OCI-LY3 (cell line): Measurements from ENCODE around the gene MAML2.

ENCODE experiments used
- H2AFZ ChIP-seq: fragments of 200-600, 300-600 bp; shearing (Covaris generic); 2 replicates; pipeline ENCODE4 v1.6.0; 2014; ENCODE audit warnings: antibody characterized with exemption, low read depth, low read length
- H3K27ac ChIP-seq: fragments of 200-600, 300-600 bp; sonication (generic); 2 replicates; pipeline ENCODE4 v1.5.1; 2014; ENCODE audit warnings: mild to moderate bottlenecking, low read length, moderate library complexity, mixed read lengths
- H3K27me3 ChIP-seq: fragments of 200-600, 300-600 bp; sonication (generic); 2 replicates; pipeline ENCODE4 v1.6.1; 2014; ENCODE audit warnings: low read depth, low read length, mixed read lengths
- H3K36me3 ChIP-seq: fragments of 200-600, 300-600 bp; sonication (generic); replicated peaks from 2 replicates; pipeline ENCODE3; 2014; ENCODE audit warnings: low read depth, low read length, mixed read lengths
- H3K4me1 ChIP-seq: fragments of 300-600, 200-600 bp; sonication (generic); 2 replicates; pipeline ENCODE4 v1.6.1; 2014; ENCODE audit warnings: low read length, mixed read lengths
- H3K4me2 ChIP-seq: fragments of 200-600, 300-600 bp; sonication (generic); 2 replicates; pipeline ENCODE4 v1.6.1; 2014; ENCODE audit warnings: low read length, mixed read lengths
- H3K4me3 ChIP-seq: fragments of 300-600, 200-600 bp; sonication (generic); 2 replicates; pipeline ENCODE4 v1.5.1; 2014; ENCODE audit warnings: antibody characterized with exemption, mild to moderate bottlenecking, low read length, moderate library complexity
- H3K79me2 ChIP-seq: fragments of 300-600, 200-600 bp; shearing (Covaris generic); 2 replicates; pipeline ENCODE4 v1.6.1; 2014; ENCODE audit warnings: mild to moderate bottlenecking, low read length, mixed read lengths
- H3K9ac ChIP-seq: fragments of 300-600, 200-600 bp; shearing (Covaris generic); 2 replicates; pipeline ENCODE4 v1.6.0; 2014; ENCODE audit warnings: mild to moderate bottlenecking, low read length, moderate library complexity
- H3K9me3 ChIP-seq: fragments of 200-600, 300-600 bp; shearing (Covaris generic); 2 replicates; pipeline ENCODE4 v1.6.1; 2014; ENCODE audit warnings: low read length, mixed read lengths; ENCODE audit not compliant: insufficient read depth
- H4K20me1 ChIP-seq: fragments of 200-600, 300-600 bp; sonication (generic); 2 replicates; pipeline ENCODE4 v1.6.1; 2016; ENCODE audit warnings: low read length, mixed read lengths; ENCODE audit not compliant: insufficient read depth
- CTCF ChIP-seq: fragments of 200-600, 300-600 bp; sonication (generic); IDR thresholded peaks from 2 replicates; pipeline ENCODE4 v1.5.1; 2014; ENCODE audit warnings: antibody characterized with exemption, low read length, low read depth
- EZH2phosphoT487 ChIP-seq: fragments of 200-600 bp; shearing (Covaris generic); IDR thresholded peaks from 2 replicates; pipeline ENCODE4 v1.6.1; 2018; ENCODE audit warnings: antibody characterized with exemption, mixed run types, low read depth

Gene MAML2

GRCh38 chr11:96145163-96145585, 197.8 kb downstream of the MAML2 start:
- no peaks in the 10 kb centered on the region for H3K4me1 ChIP-seq
- no peaks in the 10 kb centered on the region for H3K27me3 ChIP-seq
- H3K4me3 ChIP-seq = no peak overlapping the region
- no peak for TF ChIP-seq EZH2phosphoT487
- no peak for TF ChIP-seq CTCF
- H4K20me1 ChIP-seq = no peaks in the 10 kb centered on the region
- no peaks in the 10 kb centered on the region for H3K36me3 ChIP-seq
- H3K9ac ChIP-seq = no peak overlapping the region
- no peak overlapping the region for H2AFZ ChIP-seq
- H3K27ac ChIP-seq = no peak overlapping the region
- no peaks in the 10 kb centered on the region for H3K79me2 ChIP-seq
- no peaks in the 10 kb centered on the region for H3K9me3 ChIP-seq
- H3K4me2 ChIP-seq = no peak overlapping the region

- no peaks in the 10 kb centered on the region for H3K36me3 ChIP-seq
- no peak overlapping the region for H3K27ac ChIP-seq
- H3K79me2 ChIP-seq = no peaks in the 10 kb centered on the region
- H3K9ac ChIP-seq = no peak overlapping the region
- TF ChIP-seq EZH2phosphoT487 (no peak), CTCF (no peak)
- H3K4me2 ChIP-seq = no peak overlapping the region
- H2AFZ ChIP-seq = no peak overlapping the region
- no peaks in the 10 kb centered on the region for H4K20me1 ChIP-seq
- H3K9me3 ChIP-seq = no peaks in the 10 kb centered on the region
- H3K4me1 ChIP-seq = no peaks in the 10 kb centered on the region
- H3K4me3 ChIP-seq = no peak overlapping the region
- H3K27me3 ChIP-seq = no peaks in the 10 kb centered on the region
These were observed 198.4 kb downstream of the MAML2 start for GRCh38 chr11:96144553-96144952.

- Histone ChIP-seq H3K79me2 (no peaks in the 10 kb centered on the region), H3K4me3 (no peak overlapping the region), H3K9ac (no peak overlapping the region), H3K9me3 (no peaks in the 10 kb centered on the region), H3K36me3 (no peaks in the 10 kb centered on the region), H3K4me1 (no peaks in the 10 kb centered on the region), H2AFZ (no peak overlapping the region), H3K27me3 (no peaks in the 10 kb centered on the region), H3K27ac (no peak overlapping the region), H3K4me2 (no peak overlapping the region), H4K20me1 (no peaks in the 10 kb centered on the region)
- TF ChIP-seq EZH2phosphoT487 (no peak), CTCF (no peak)
These were observed 199.9 kb downstream of the MAML2 start for GRCh38 chr11:96143041-96143521.

- Histone ChIP-seq H3K9me3 (no peaks in the 10 kb centered on the region), H3K9ac (no peak overlapping the region), H3K4me3 (no peak overlapping the region), H4K20me1 (no peaks in the 10 kb centered on the region), H3K27me3 (no peaks in the 10 kb centered on the region), H3K4me1 (no peaks in the 10 kb centered on the region), H3K79me2 (no peaks in the 10 kb centered on the region), H3K4me2 (no peak overlapping the region), H3K27ac (no peak overlapping the region), H2AFZ (no peak overlapping the region), H3K36me3 (no peaks in the 10 kb centered on the region)
- TF ChIP-seq EZH2phosphoT487 (no peak), CTCF (no peak)
These were observed 201.4 kb downstream of the MAML2 start for GRCh38 chr11:96141626-96142025.
